DND-41 (cell line): ENCODE results near the gene LTO1.

Experiments used
- CTCF ChIP-seq: IDR thresholded peaks from 2 replicates; pipeline ENCODE4 v1.5.1; 2012; ENCODE audit warnings: borderline replicate concordance, low read length, moderate library complexity, mild to moderate bottlenecking; ENCODE audit not compliant: poor library complexity, severe bottlenecking; ENCODE audit errors: extremely low read depth
- EZH2 ChIP-seq: IDR thresholded peaks from 3 replicates; pipeline ENCODE4 v1.6.1; 2012; ENCODE audit warnings: borderline replicate concordance, low read depth, mild to moderate bottlenecking, moderate library complexity, low read length, inconsistent platforms; ENCODE audit not compliant: severe bottlenecking

- TF ChIP-seq EZH2 (no peak), CTCF (no peak)
Observed at GRCh38 chr11:69662806-69663205, 12.3 kb downstream of the LTO1 start.
